ENCODE measurements around the gene PCDH17. TPM values are rescaled to one million over a fixed set of nuclear protein-coding genes. Genes with fewer than 3 reads are reported as not detected.

The PCDH17 gene, protein sequence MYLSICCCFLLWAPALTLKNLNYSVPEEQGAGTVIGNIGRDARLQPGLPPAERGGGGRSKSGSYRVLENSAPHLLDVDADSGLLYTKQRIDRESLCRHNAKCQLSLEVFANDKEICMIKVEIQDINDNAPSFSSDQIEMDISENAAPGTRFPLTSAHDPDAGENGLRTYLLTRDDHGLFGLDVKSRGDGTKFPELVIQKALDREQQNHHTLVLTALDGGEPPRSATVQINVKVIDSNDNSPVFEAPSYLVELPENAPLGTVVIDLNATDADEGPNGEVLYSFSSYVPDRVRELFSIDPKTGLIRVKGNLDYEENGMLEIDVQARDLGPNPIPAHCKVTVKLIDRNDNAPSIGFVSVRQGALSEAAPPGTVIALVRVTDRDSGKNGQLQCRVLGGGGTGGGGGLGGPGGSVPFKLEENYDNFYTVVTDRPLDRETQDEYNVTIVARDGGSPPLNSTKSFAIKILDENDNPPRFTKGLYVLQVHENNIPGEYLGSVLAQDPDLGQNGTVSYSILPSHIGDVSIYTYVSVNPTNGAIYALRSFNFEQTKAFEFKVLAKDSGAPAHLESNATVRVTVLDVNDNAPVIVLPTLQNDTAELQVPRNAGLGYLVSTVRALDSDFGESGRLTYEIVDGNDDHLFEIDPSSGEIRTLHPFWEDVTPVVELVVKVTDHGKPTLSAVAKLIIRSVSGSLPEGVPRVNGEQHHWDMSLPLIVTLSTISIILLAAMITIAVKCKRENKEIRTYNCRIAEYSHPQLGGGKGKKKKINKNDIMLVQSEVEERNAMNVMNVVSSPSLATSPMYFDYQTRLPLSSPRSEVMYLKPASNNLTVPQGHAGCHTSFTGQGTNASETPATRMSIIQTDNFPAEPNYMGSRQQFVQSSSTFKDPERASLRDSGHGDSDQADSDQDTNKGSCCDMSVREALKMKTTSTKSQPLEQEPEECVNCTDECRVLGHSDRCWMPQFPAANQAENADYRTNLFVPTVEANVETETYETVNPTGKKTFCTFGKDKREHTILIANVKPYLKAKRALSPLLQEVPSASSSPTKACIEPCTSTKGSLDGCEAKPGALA (N-terminal part only)
- 1 to 10 TPM; 1.2 to 1.8 TPM for total RNA-seq
- long read RNA-seq, full-length matches to known transcripts, result 3 of 4 reads
- long read RNA-seq, partial matches to known transcripts, result 0 of 4 reads
- long read RNA-seq, other reads (novel, unspliced or antisense), result 1 of 4 reads

DNA sequence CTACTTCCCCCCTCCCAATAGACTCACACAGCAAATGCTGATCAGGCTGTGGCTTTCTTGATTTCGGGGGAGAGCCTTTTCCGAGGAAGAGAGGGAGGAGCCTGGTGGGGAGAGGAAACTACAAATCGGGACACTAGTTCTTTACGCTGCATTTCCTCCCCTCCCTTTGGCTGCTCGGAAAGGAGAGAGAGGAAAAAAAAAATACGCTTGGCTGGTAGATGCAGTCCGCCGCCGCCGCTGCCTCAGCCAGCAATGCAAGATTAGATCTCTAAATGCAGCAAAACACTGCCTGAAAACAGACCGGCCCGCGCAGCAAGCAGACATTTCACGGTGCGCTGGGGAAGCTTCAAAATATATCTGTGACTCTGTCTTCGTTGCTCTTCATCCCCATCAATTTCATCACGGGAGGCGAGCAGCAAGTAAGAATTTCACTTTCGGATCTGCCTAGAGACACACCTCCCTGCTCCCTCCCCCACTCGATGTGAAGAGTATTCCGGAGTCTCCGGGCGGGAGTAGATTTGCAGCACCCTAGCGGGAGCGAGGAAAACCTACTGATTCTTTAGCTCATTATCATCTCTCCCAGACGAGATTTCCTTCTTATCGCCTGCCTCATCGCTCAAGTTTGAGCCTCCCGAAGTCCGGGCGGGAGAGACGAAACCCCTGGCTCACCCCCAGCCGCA is at the start of gene PCDH17:
PCDH17 (plus strand) TSS at position 149 of the 680 bp plus-strand sequence. CDS start 803 bp downstream, outside the sequence.
- intact Hi-C loops (cut with DNase I, micrococcal nuclease), result no loop called here
- ATAC-seq (no peak), DNase-seq (peak in 1 of 2 donors; percentile 3)

DNA sequence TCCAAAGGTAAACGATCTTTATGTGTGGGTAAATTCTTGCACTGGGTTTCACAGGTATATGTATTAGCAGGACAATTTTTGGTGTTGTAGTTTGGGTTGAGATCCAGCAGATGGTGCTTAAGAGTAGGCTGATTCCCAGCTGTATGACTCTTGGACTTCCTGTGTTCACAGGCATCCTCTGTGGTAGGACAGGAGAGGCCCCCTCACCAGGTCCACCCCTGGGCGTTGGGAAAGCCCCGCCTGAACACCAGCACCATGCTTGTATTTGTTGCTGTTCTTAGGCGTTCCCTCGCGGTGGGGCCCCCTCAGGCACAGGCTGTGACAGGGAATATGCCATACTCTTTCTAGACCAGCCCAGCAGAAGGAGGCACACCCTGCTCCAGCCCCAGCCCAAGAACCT is 49.5 kb upstream of the PCDH17 start:
- DNase-seq (no peak), ATAC-seq (no peak)
- intact Hi-C loops (cut with DNase I, micrococcal nuclease), result no loop called here

DNA sequence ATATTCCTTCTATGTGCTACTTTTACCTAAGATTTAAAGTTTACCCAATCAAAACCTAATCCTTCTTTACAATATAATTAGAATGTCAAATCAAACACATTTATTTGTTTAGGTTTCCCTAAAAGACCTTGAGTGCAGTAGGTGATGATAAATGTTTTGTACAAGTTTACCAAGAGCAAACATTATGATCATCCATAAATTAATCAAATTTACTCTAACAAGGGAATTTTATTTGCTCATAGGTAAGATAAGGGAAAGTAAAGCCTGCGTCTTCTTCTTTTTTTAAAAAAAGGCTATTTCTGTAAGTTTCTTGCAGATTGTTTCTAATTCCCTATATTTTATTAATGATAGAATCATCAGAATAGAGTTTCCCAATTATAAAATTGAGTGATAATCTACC is 48.0 kb upstream of the PCDH17 start:
- intact Hi-C loops (cut with DNase I, micrococcal nuclease), result no loop called here
- ATAC-seq (no peak), DNase-seq (no peak)

DNA sequence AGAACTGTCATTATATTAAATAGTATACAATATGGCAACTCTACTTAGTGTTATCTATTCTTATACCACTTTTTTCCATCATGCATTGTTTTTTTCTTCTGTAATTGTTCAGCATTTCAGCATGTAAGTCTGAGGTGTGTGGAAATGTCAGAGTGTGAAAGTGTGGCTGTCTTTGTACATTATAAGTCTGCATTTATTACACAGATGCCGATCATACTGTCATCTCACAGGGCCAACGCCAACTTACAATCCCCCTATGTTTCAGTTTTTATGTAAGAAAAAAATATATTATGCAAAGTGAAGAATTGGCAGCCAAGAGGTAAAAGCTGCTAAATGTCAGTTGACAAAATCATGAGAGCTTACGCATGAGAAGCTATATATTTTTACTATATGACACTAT is 42.9 kb upstream of the PCDH17 start:
- intact Hi-C loops (cut with DNase I, micrococcal nuclease), result no loop called here
- DNase-seq, result no peak
- ATAC-seq, result no peak

DNA sequence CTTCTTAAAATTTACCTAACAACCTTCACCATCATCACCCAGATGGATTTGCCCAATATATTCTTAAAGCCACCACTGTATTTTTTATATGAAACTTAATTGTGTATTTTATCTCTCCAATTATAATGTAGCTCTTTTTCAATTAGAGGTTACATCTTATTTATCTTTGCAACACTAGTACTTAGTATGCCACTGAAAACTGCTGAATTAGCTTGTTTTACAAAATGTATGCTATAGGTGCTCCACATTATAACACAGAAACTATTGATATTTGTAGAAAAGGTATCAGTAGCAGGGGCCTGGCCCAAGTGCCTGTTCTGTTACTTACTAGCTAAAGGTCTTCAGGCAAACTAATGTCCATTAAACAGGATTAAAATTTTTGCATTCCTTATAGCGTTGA is 35.8 kb upstream of the PCDH17 start:
- DNase-seq, result no peak
- intact Hi-C loops (cut with DNase I, micrococcal nuclease), result no loop called here
- no peak for ATAC-seq

DNA sequence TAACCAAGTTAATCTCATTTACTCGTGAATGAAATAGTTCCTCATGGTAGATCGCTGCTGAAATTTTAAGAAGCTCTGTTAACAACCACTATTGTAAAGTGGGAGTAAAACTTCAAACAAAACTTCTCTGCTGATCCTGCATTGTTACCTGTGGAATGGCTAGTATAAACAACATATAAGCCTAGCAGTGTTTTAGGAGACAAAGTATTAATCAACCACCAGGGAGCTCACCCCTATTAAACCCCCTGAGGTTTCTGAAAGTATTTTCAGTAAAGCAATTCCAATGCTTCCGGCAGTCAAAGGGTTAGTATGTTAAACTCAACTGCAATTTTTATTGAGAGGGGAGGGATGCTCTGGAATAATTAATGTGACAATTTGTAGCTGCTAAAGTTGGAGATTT is 30.0 kb upstream of the PCDH17 start:
- ATAC-seq (no peak), DNase-seq (no peak)
- intact Hi-C loops (cut with DNase I, micrococcal nuclease), result no loop called here

DNA sequence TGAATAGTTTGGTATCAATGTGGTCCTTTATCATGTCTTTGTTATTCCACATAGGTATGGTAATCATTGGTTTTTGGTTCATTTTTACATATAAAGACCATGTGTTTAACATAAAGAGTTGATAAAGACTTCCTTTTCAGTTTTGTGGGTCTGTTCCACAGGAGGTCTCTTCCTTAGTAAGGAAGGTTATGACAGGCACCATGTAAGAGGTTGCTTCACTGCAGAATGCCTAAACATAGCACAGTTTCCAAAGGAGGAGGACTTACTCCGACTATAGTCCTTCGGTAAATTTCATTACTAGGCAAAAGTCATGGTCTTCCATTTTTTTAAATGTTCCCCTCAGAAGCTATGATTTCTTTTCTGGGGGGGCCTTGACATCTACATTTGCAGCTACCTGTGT is 27.1 kb upstream of the PCDH17 start:
- no peak for ATAC-seq

DNA sequence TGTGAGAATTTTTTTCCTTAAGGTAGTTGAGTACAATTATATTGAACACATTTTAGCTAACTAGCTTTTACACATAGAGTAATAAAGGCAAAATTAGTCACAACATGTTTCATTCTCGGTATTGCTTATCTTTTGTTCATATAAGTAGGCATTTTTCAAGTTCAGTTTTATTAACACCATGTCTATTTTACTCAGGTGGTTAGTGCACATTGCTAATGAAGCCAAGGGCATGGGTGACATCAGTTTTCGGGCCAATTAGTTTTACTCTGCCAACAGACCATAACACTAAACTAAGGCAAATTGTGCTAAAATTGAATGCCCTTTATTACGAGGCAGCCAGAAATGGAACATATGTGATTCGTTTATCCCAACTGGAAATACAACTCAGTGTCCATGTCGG is 19.6 kb upstream of the PCDH17 start:
- no peak for DNase-seq
- intact Hi-C loops (cut with DNase I, micrococcal nuclease), result no loop called here
- ATAC-seq, result no peak

More for the DNA sequence above, 27.1 kb upstream of the PCDH17 start:
- no peak for DNase-seq
- intact Hi-C loops (cut with DNase I, micrococcal nuclease), result no loop called here

DNA sequence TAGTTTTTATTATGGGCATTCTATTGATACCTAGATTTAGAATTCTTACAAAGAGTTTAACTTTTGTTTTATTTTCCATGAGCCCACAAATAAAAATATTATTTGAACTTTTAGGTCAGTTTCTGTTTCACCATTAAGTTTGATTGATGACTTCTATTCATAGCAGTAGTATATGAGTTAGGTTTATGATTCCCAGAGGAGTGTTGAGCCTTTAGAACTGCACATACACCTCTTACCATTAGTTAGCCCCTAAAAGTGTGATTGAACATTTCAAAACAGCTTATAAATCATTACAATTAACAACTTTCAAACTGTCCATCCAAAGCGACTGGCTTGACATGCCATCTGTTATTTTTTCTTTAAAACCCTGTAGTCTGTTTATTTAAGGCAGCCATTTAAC is 19.0 kb upstream of the PCDH17 start:
- intact Hi-C loops (cut with DNase I, micrococcal nuclease), result no loop called here
- DNase-seq, result no peak
- no peak for ATAC-seq

DNA sequence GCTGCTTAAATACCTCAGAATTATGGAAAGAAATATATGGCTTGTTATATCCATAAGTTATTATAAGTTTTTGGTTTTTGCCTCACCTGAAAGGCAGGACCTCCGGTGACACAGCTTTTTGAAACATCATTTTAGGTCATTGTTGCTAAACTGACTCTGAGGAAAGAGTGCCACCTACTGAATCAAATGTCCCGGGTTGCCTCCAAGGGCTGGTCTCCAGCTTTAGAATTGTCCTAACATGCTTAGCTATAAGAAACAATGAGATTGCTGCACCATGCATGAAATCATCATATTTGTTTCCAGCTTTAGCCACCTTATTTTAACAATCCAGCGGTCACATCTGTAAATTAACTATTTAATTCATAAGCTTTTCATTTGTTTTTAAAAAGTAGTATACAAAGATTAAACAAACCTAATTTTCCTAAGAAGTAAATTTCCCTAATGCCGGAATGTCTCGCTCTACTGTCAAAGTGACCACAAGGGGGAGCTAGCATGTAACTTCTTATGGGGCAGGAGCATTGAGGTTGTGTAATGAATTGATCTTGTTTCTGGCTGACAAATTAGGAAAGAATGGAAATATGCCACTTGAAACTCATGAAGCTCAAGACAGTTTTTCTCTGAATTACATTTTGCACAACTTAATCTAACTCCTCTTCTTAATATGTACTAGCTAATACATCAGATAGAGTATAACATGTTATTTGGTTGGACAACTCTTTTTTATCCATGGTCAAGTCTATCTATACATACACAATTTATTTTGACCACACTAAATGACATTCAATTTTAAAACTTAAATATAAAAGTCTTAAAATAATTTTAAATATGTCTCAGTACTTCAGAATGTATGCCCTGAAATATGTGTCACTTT is 6.7 kb upstream of the PCDH17 start:
- no peak for ATAC-seq
- intact Hi-C loops (cut with DNase I, micrococcal nuclease), result no loop called here
- DNase-seq, result peak in 1 of 2 donors; percentile 5

DNA sequence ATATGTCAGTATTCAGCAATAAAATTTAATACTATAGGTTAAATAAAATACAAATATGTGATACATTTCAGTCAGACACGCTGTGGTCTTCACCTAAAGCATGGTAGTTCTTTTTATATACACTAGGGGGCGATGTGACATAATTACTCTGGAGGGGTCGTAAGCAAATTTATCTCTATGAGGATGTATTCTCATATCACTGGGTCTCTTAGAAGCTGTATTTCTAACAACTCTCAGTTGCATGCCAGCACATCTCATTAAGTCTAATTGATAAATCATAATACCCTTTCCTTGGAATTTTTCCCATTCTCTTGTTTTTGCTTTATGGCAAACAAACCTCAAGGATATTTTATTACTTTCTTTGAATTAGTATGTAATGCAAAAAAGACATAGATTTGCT is 3.9 kb upstream of the PCDH17 start:
- no peak for ATAC-seq
- intact Hi-C loops (cut with DNase I, micrococcal nuclease), result no loop called here
- no peak for DNase-seq

DNA sequence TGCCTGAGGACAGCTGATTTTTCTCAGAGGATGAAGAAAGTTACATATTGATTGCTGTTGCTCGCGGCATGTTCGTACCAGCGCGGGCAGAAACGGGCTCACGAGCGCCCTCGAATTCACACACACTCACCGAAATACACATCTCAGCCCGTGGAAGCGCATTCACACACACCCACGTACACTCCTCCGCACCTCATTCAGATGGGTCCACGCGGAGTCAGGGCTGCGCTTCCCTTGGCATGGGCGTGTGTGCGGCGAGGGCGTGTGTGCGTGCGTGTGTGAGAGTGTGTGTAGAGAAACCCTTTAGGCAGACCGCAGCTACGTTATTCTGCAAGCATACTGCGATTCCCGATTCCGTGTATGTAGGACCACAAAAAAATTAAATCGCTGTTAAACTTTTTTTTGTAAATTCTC is 2.1 kb upstream of the PCDH17 start:
- DNase-seq (no peak), ATAC-seq (no peak)
- intact Hi-C loops (cut with DNase I, micrococcal nuclease), result no loop called here

DNA sequence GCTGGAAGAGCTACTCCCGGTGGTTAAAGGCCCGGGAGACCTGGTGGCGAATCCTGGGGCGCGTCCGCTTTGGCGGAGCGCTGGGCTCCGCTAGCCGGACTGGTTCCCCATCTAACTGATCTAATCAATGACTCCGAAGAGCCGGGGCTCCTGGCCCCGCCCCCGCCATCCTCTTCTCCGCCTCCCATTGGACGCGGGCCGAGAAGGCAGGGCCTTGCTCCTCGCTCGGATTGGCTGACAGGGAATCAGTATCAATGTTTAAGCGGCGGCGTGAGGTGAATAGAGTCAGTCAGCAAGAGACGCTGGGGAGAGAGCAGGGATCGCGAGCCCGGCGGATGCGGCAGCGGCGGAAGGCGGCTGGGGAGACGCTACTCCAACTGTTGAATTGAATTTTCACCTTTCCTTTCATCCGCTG is 1.7 kb upstream of the PCDH17 start:
- peak in 1 of 2 donors; percentile 28 for DNase-seq
- peak; percentile 26 for ATAC-seq
- intact Hi-C loops (cut with DNase I, micrococcal nuclease), result no loop called here

DNA sequence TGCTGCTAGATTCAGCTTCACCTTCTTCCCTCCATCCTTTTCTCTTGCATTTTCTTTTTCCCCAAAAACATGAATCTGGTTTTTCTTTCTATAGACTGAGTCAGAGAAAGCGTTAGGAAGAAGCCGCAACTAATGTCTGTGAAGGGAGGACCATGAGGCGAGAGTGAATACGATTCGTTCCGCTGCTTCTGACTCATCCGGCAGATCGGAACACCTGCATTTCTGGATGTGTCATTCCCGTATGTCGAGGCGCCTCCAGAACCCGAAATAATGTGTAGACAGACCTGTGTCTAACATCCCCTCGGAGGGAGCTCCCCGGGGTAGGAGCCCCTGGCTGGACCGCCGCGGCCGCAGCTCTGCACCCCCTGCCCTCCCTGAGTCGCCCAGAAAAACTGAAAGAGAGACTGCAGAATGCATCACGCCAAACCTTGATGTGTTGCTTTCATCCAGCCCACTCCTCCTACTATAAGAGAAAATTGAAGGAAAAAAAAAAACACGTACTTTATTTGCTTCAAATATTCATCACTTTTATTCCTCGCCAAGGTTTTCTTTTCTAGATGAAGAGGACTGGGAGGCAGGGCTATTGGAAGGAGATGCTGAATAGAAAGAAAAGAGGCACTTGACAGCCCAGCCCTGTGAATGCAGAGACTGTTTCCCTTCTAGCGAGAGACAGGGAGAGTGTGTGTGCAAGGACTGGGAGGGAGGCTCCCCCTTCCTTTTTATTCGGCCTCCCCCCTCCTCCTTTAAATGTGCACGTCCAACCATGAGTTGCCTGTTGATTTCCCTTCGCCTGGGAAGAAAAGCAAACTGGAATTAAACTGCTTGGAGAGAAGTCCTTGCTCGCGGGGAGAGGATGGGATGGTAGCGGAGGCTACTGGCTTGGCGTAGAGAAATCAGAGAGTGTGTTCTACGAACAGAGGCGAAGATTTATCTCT is 616 bp upstream of the PCDH17 start:
- no peak for DNase-seq
- intact Hi-C loops (cut with DNase I, micrococcal nuclease), result no loop called here
- no peak for ATAC-seq

DNA sequence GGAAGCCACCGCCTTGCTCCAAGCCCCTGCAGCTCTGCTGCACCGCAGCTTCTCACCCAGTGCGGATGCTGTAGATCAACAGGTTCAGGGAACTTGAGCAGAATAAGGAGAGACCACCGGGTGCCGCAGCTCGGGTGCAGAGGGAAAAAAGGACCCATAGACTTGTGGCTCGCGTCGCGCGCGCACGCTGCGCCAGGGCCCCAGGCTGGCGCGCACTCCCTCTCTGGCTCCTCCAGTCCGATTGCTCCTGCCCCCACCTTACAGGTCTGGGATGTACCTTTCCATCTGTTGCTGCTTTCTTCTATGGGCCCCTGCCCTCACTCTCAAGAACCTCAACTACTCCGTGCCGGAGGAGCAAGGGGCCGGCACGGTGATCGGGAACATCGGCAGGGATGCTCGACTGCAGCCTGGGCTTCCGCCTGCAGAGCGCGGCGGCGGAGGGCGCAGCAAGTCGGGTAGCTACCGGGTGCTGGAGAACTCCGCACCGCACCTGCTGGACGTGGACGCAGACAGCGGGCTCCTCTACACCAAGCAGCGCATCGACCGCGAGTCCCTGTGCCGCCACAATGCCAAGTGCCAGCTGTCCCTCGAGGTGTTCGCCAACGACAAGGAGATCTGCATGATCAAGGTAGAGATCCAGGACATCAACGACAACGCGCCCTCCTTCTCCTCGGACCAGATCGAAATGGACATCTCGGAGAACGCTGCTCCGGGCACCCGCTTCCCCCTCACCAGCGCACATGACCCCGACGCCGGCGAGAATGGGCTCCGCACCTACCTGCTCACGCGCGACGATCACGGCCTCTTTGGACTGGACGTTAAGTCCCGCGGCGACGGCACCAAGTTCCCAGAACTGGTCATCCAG is 964 bp downstream of the PCDH17 start:
- ATAC-seq (no peak), DNase-seq (no peak)
- intact Hi-C loops (cut with DNase I, micrococcal nuclease), result no loop called here
